ENCODE data around the gene NEO1. TPM values are rescaled to one million over a fixed set of nuclear protein-coding genes. Genes with fewer than 3 reads are reported as not detected.

Gene NEO1
- total and polyA plus RNA-seq, 2 experiments from 2014 or later, result 4.5 to 13.6 TPM

DNA sequence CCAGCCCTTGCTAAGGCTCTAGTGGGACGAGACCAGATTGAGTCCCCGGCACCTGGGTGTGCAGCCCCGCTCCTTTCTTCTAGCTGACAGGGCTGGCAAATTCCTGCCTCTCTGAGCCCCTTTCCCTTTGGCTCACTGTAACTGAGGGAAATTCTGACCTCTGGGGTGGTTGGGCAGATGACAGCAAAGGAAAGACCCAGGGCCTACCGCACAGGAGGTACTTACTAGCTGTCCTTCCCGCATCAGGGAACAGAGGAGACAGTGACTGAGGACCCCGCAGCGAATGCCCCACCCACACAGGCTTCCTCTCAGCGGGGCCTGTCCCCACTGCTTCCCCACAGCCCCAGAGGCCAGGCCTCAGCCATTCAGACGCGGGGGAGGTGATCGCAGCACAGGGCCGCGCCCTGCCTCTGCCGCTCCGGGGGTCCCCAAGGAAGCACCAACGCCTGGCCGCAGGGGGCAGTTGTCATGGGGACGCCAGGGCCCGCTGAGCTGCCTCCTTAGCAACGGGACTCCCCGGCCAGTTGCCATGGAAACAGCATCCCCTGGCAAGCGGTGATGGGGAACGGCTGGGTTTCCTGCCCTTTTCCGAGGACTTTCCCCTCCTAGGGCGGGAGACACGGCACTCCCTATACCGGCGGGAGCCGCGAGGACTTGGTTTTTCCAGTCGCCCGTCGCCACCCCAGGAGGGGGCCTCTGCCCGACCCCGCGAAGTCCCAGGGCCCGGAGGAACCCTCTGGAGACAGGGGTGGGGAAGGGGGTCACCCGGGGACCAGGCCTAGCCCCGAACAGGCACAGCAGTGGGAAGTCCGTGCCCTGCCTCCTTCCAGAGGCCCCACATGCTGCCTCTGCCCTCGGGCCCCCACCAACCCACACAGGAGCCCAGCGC, 266.4 kb downstream of the NEO1 start:
- Histone ChIP-seq H3K27me3 (replicated peaks; ENCODE audit: insufficient read depth) (no peaks in the 10 kb centered on the region; the same call in 1 of the 2 replicates), H3K79me2 (ENCODE audit: insufficient read depth) (no peaks in the 10 kb centered on the region), H3F3A (ENCODE audit: insufficient read depth) (no peaks in the 10 kb centered on the region), H3K4me1 (ENCODE audit: insufficient read depth) (no peaks in the 10 kb centered on the region), H3K36me3 (ENCODE audit: low read depth) (no peaks in the 10 kb centered on the region), H3K4me2 (ENCODE audit: unreplicated experiment) (no peak overlapping the region), H3K9me2 (ENCODE audit: insufficient read depth) (no peaks in the 10 kb centered on the region), H3K4me3 (no peak overlapping the region), H3K9me3 (ENCODE audit: low read depth) (no peaks in the 10 kb centered on the region), H4K20me1 (ENCODE audit: insufficient read depth) (no peaks in the 10 kb centered on the region), H3K27ac (no peak overlapping the region), H2AFZ (no peak overlapping the region), H3K9ac (no peak overlapping the region)
- peak; percentile 20 for DNase-seq
- TF ChIP-seq EZH2 (IDR thresholded peaks at IDR 0.05; ENCODE audit: insufficient read depth, poor library complexity, severe bottlenecking) (no peak), EZH2phosphoT487 (IDR thresholded peaks at IDR 0.05; ENCODE audit: insufficient read depth, low read depth) (no peak)
- 16 to 19% methylated on average over 36 to 41 of the region's 42 CpGs for WGBS, 2 experiments (ENCODE audit: low coverage in 1 of 2, low lambda C conversion rate in 2 of 2, missing lambda C conversion rate in 2 of 2)
- in situ Hi-C loops (cut with MboI), result loop anchor here (10.0 kb wide), 1 partner anchor 64 kb away; no protein-coding TSS in a partner anchor

- no peaks in the 10 kb centered on the region for H3K9me2 ChIP-seq (ENCODE audit: insufficient read depth)
- no peak overlapping the region for H2AFZ ChIP-seq
- DNase-seq, result no peak
- H3K9me3 ChIP-seq (ENCODE audit: low read depth), result no peaks in the 10 kb centered on the region
- no peak overlapping the region for H3K9ac ChIP-seq
- TF ChIP-seq EZH2phosphoT487 (IDR thresholded peaks at IDR 0.05; ENCODE audit: insufficient read depth, low read depth) (no peak), EZH2 (IDR thresholded peaks at IDR 0.05; ENCODE audit: insufficient read depth, poor library complexity, severe bottlenecking) (no peak)
- no peak overlapping the region for H3K4me3 ChIP-seq
- H3K4me1 ChIP-seq (ENCODE audit: insufficient read depth), result no peaks in the 10 kb centered on the region
- H3K4me2 ChIP-seq (ENCODE audit: unreplicated experiment), result no peak overlapping the region
- no peak overlapping the region for H3K27ac ChIP-seq
- H3K36me3 ChIP-seq (ENCODE audit: low read depth), result no peaks in the 10 kb centered on the region
- no peaks in the 10 kb centered on the region; the same call in 1 of the 2 replicates for H3K27me3 ChIP-seq (replicated peaks; ENCODE audit: insufficient read depth)
- no peaks in the 10 kb centered on the region for H3F3A ChIP-seq (ENCODE audit: insufficient read depth)
- H4K20me1 ChIP-seq (ENCODE audit: insufficient read depth), result no peaks in the 10 kb centered on the region
- in situ Hi-C loops (cut with MboI), result loop anchor here (10.0 kb wide), 1 partner anchor 65 kb away; no protein-coding TSS in a partner anchor
- no peaks in the 10 kb centered on the region for H3K79me2 ChIP-seq (ENCODE audit: insufficient read depth)
- 68 to 69% methylated on average over 8 of the region's 8 CpGs for WGBS, 2 experiments (ENCODE audit: low coverage in 1 of 2, low lambda C conversion rate in 2 of 2, missing lambda C conversion rate in 2 of 2)
Observed at GRCh38 chr15:73319460-73320245, 267.4 kb downstream of the NEO1 start.

DNA sequence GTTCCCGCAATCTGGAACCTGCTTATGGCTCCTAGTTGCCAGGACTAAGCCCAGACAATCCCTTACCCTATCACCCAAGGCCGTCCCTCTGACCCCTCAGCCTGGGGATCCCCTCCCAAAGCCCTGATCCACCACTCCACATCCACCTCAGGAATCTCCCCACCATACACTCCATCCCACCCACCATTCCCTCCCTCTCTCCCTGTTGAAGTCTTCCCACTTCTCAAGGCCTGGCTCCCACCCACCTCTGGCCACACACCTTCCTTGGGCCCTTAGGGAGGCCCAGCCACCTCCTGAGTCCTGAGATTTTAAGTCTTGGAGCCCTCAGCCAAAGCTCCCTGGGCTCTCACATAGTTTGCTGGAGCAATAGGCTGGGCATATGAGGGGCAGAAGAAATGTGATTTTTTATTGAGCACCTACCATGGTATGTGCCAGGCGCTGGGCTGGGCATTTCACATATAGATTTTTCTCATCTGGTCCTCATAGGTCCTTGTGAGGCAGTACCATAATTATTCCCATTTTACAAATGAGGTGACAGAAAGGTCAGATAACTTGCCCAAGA, 268.4 kb downstream of the NEO1 start:
- Histone ChIP-seq H3K9me3 (ENCODE audit: low read depth) (no peaks in the 10 kb centered on the region), H3K9me2 (ENCODE audit: insufficient read depth) (no peaks in the 10 kb centered on the region), H2AFZ (no peak overlapping the region), H3K4me3 (no peak overlapping the region), H3K4me2 (ENCODE audit: unreplicated experiment) (no peak overlapping the region), H3K9ac (no peak overlapping the region), H3K27me3 (replicated peaks; ENCODE audit: insufficient read depth) (no peaks in the 10 kb centered on the region; the same call in 1 of the 2 replicates), H4K20me1 (ENCODE audit: insufficient read depth) (no peaks in the 10 kb centered on the region), H3K4me1 (ENCODE audit: insufficient read depth) (no peaks in the 10 kb centered on the region), H3K36me3 (ENCODE audit: low read depth) (no peaks in the 10 kb centered on the region), H3F3A (ENCODE audit: insufficient read depth) (no peaks in the 10 kb centered on the region), H3K79me2 (ENCODE audit: insufficient read depth) (no peaks in the 10 kb centered on the region), H3K27ac (no peak overlapping the region)
- DNase-seq, result no peak
- in situ Hi-C loops (cut with MboI), result no loop called here
- TF ChIP-seq EZH2 (IDR thresholded peaks at IDR 0.05; ENCODE audit: insufficient read depth, poor library complexity, severe bottlenecking) (no peak), EZH2phosphoT487 (IDR thresholded peaks at IDR 0.05; ENCODE audit: insufficient read depth, low read depth) (no peak)
- 58 to 73% methylated on average over 3 of the region's 3 CpGs for WGBS, 2 experiments (ENCODE audit: low coverage in 1 of 2, low lambda C conversion rate in 2 of 2, missing lambda C conversion rate in 2 of 2)
